Mammary microvascular endothelial cell (primary cell): ENCODE measurements around the gene ZNF730. TPM values are rescaled to one million over a fixed set of nuclear protein-coding genes. Genes with fewer than 3 reads are reported as not detected.

Experiments used
- total RNA-seq: library from RNA; depleted of rRNA; stranded (reverse); fragments of >200 nt; gene quantifications from 2 replicates; pipeline ENCODE4 v1.2.3, GENCODE V29; 2015

The ZNF730 gene
- total RNA-seq: 2.0 and 2.4 TPM in 2 replicates

GRCh38 chr19:23116802-23117571, at the start of gene ZNF730:
ZNF730 (plus strand) TSS chr19:23117025; CDS start chr19:23117174, 149 bp downstream.

Other genes starting within 250 kb of the ZNF730 start
- not detected in 2 replicates for gene ZNF728, start 113.8 kb upstream of the ZNF730 start, total RNA-seq
- 5.0 and 5.2 TPM in 2 replicates for gene ZNF724, start 133.4 kb downstream of the ZNF730 start, total RNA-seq